ENCODE results near the gene GRM8. TPM values are rescaled to one million over a fixed set of nuclear protein-coding genes. Genes with fewer than 3 reads are reported as not detected.

Gene GRM8
- total and polyA plus RNA-seq, 2 experiments from 2014 or later: not detected

GRCh38 chr7:126805351-126805750 is 447.4 kb downstream of the GRM8 start:
- no peak overlapping the region for H2AFZ ChIP-seq
- H3K4me2 ChIP-seq (ENCODE audit: unreplicated experiment): no peak overlapping the region
- no peaks in the 10 kb centered on the region for H3K9me2 ChIP-seq (ENCODE audit: insufficient read depth)
- H3K79me2 ChIP-seq (ENCODE audit: insufficient read depth): no peaks in the 10 kb centered on the region
- no peak overlapping the region for H3K9ac ChIP-seq
- no peaks in the 10 kb centered on the region for H4K20me1 ChIP-seq (ENCODE audit: insufficient read depth)
- no peak overlapping the region for H3K27ac ChIP-seq
- TF ChIP-seq EZH2 (IDR thresholded peaks at IDR 0.05; ENCODE audit: insufficient read depth, poor library complexity, severe bottlenecking): no peak
- no peak for TF ChIP-seq EZH2phosphoT487 (IDR thresholded peaks at IDR 0.05; ENCODE audit: insufficient read depth, low read depth)
- WGBS, 2 experiments (ENCODE audit: low coverage in 1 of 2, low lambda C conversion rate in 2 of 2, missing lambda C conversion rate in 2 of 2): 8 to 11% methylated on average over 1 of the region's 1 CpG
- H3K4me1 ChIP-seq (ENCODE audit: insufficient read depth): no peaks in the 10 kb centered on the region
- H3K27me3 ChIP-seq (replicated peaks; ENCODE audit: insufficient read depth): no peaks in the 10 kb centered on the region
- H3F3A ChIP-seq (ENCODE audit: insufficient read depth): no peaks in the 10 kb centered on the region
- in situ Hi-C loops (cut with MboI): no loop called here
- no peak for DNase-seq
- no peaks in the 10 kb centered on the region for H3K9me3 ChIP-seq (ENCODE audit: low read depth)
- H3K36me3 ChIP-seq (ENCODE audit: low read depth): no peaks in the 10 kb centered on the region
- no peak overlapping the region for H3K4me3 ChIP-seq

- no peak overlapping the region for H3K27ac ChIP-seq
- no peaks in the 10 kb centered on the region for H3K9me3 ChIP-seq (ENCODE audit: low read depth)
- H3K27me3 ChIP-seq (replicated peaks; ENCODE audit: insufficient read depth): no peaks in the 10 kb centered on the region
- no peaks in the 10 kb centered on the region for H3K9me2 ChIP-seq (ENCODE audit: insufficient read depth)
- TF ChIP-seq EZH2 (IDR thresholded peaks at IDR 0.05; ENCODE audit: insufficient read depth, poor library complexity, severe bottlenecking): no peak
- no peak for TF ChIP-seq EZH2phosphoT487 (IDR thresholded peaks at IDR 0.05; ENCODE audit: insufficient read depth, low read depth)
- H3K4me1 ChIP-seq (ENCODE audit: insufficient read depth): no peaks in the 10 kb centered on the region
- WGBS, 2 experiments (ENCODE audit: low coverage in 1 of 2, low lambda C conversion rate in 2 of 2, missing lambda C conversion rate in 2 of 2): 23 to 31% methylated on average over 2 of the region's 2 CpGs
- H3K36me3 ChIP-seq (ENCODE audit: low read depth): no peaks in the 10 kb centered on the region
- no peak for DNase-seq
- in situ Hi-C loops (cut with MboI): no loop called here
- no peak overlapping the region for H2AFZ ChIP-seq
- H3F3A ChIP-seq (ENCODE audit: insufficient read depth): no peaks in the 10 kb centered on the region
- no peaks in the 10 kb centered on the region for H4K20me1 ChIP-seq (ENCODE audit: insufficient read depth)
- H3K4me3 ChIP-seq: no peak overlapping the region
- H3K79me2 ChIP-seq (ENCODE audit: insufficient read depth): no peaks in the 10 kb centered on the region
- H3K4me2 ChIP-seq (ENCODE audit: unreplicated experiment): no peak overlapping the region
- H3K9ac ChIP-seq: no peak overlapping the region
These were observed 448.1 kb downstream of the GRM8 start for GRCh38 chr7:126804604-126805003.

- no peaks in the 10 kb centered on the region for H3K36me3 ChIP-seq (ENCODE audit: low read depth)
- H3K9me2 ChIP-seq (ENCODE audit: insufficient read depth): no peaks in the 10 kb centered on the region
- no peak overlapping the region for H3K9ac ChIP-seq
- no peak overlapping the region for H3K4me3 ChIP-seq
- no peaks in the 10 kb centered on the region for H3K79me2 ChIP-seq (ENCODE audit: insufficient read depth)
- no peak overlapping the region for H3K4me2 ChIP-seq (ENCODE audit: unreplicated experiment)
- H3K9me3 ChIP-seq (ENCODE audit: low read depth): no peaks in the 10 kb centered on the region
- in situ Hi-C loops (cut with MboI): no loop called here
- H2AFZ ChIP-seq: no peak overlapping the region
- no peak overlapping the region for H3K27ac ChIP-seq
- TF ChIP-seq EZH2 (IDR thresholded peaks at IDR 0.05; ENCODE audit: insufficient read depth, poor library complexity, severe bottlenecking): no peak
- no peak for TF ChIP-seq EZH2phosphoT487 (IDR thresholded peaks at IDR 0.05; ENCODE audit: insufficient read depth, low read depth)
- 5 to 6% methylated on average over 2 of the region's 2 CpGs for WGBS, 2 experiments (ENCODE audit: low coverage in 1 of 2, low lambda C conversion rate in 2 of 2, missing lambda C conversion rate in 2 of 2)
- DNase-seq: no peak
- no peaks in the 10 kb centered on the region for H3K4me1 ChIP-seq (ENCODE audit: insufficient read depth)
- H3F3A ChIP-seq (ENCODE audit: insufficient read depth): no peaks in the 10 kb centered on the region
- H3K27me3 ChIP-seq (replicated peaks; ENCODE audit: insufficient read depth): no peaks in the 10 kb centered on the region
- no peaks in the 10 kb centered on the region for H4K20me1 ChIP-seq (ENCODE audit: insufficient read depth)
These were observed 448.8 kb downstream of the GRM8 start for GRCh38 chr7:126803990-126804389.

- in situ Hi-C loops (cut with MboI): no loop called here
These were observed 449.6 kb downstream of the GRM8 start for GRCh38 chr7:126803060-126803665.

More at GRCh38 chr7:126803060-126803665, 449.6 kb downstream of the GRM8 start:
- Histone ChIP-seq H3K27ac (no peak overlapping the region), H3K4me3 (no peak overlapping the region), H3K27me3 (replicated peaks; ENCODE audit: insufficient read depth) (no peaks in the 10 kb centered on the region), H4K20me1 (ENCODE audit: insufficient read depth) (no peaks in the 10 kb centered on the region), H3K4me1 (ENCODE audit: insufficient read depth) (no peaks in the 10 kb centered on the region), H2AFZ (no peak overlapping the region), H3K9me3 (ENCODE audit: low read depth) (no peaks in the 10 kb centered on the region), H3K4me2 (ENCODE audit: unreplicated experiment) (no peak overlapping the region), H3K9me2 (ENCODE audit: insufficient read depth) (no peaks in the 10 kb centered on the region), H3K79me2 (ENCODE audit: insufficient read depth) (no peaks in the 10 kb centered on the region), H3K9ac (no peak overlapping the region), H3F3A (ENCODE audit: insufficient read depth) (no peaks in the 10 kb centered on the region), H3K36me3 (ENCODE audit: low read depth) (no peaks in the 10 kb centered on the region)
- DNase-seq: peak; percentile 74
- no peak for TF ChIP-seq EZH2phosphoT487 (IDR thresholded peaks at IDR 0.05; ENCODE audit: insufficient read depth, low read depth)
- TF ChIP-seq EZH2 (IDR thresholded peaks at IDR 0.05; ENCODE audit: insufficient read depth, poor library complexity, severe bottlenecking): no peak
- 12 to 13% methylated on average over 3 of the region's 3 CpGs for WGBS, 2 experiments (ENCODE audit: low coverage in 1 of 2, low lambda C conversion rate in 2 of 2, missing lambda C conversion rate in 2 of 2)

Measured in GM23248 (cell line).